ENCODE results near the gene ANGPT4. TPM values are rescaled to one million over a fixed set of nuclear protein-coding genes. Genes with fewer than 3 reads are reported as not detected.

The ANGPT4 gene
- total and polyA plus RNA-seq, 5 donors = 0.06 to 0.14 (median 0.12) TPM; not detected in 2

- DNase-seq (no peak), ATAC-seq (no peak)
- WGBS = 77% methylated on average over 2 of the region's 2 CpGs
- no peak overlapping the region for H3K4me3 ChIP-seq (ENCODE audit: low read length)
- no peak overlapping the region for H3K27ac ChIP-seq (ENCODE audit: low read length)
- H3K27me3 ChIP-seq (ENCODE audit: control insufficient read depth, insufficient read depth) = no peaks in the 10 kb centered on the region
- H3K9me3 ChIP-seq (ENCODE audit: control insufficient read depth, low read length) = no peaks in the 10 kb centered on the region
- intact Hi-C loops (cut with DNase I) = no loop called here
- no peaks in the 10 kb centered on the region for H3K4me1 ChIP-seq (ENCODE audit: control insufficient read depth, insufficient read depth, low read length)
Observed at GRCh38 chr20:871948-872347, 44.2 kb downstream of the ANGPT4 start.

- Histone ChIP-seq H3K4me1 (ENCODE audit: control insufficient read depth, insufficient read depth, low read length) (no peaks in the 10 kb centered on the region), H3K27ac (ENCODE audit: low read length) (no peak overlapping the region), H3K27me3 (ENCODE audit: control insufficient read depth, insufficient read depth) (no peaks in the 10 kb centered on the region), H3K4me3 (ENCODE audit: low read length) (no peak overlapping the region), H3K9me3 (ENCODE audit: control insufficient read depth, low read length) (no peaks in the 10 kb centered on the region)
- DNase-seq (no peak), ATAC-seq (no peak)
- intact Hi-C loops (cut with DNase I) = no loop called here
Observed at GRCh38 chr20:871436-871835, 44.7 kb downstream of the ANGPT4 start.

- no peak overlapping the region for H3K27ac ChIP-seq (ENCODE audit: low read length)
- intact Hi-C loops (cut with DNase I) = no loop called here
- ATAC-seq (no peak), DNase-seq (no peak)
- H3K4me3 ChIP-seq (ENCODE audit: low read length) = no peak overlapping the region
- H3K27me3 ChIP-seq (ENCODE audit: control insufficient read depth, insufficient read depth) = no peaks in the 10 kb centered on the region
- no peaks in the 10 kb centered on the region for H3K9me3 ChIP-seq (ENCODE audit: control insufficient read depth, low read length)
- 71% methylated on average over 3 of the region's 3 CpGs for WGBS
- H3K4me1 ChIP-seq (ENCODE audit: control insufficient read depth, insufficient read depth, low read length) = no peaks in the 10 kb centered on the region
Observed at GRCh38 chr20:870758-871157, 45.4 kb downstream of the ANGPT4 start.

GRCh38 chr20:869606-870005, 46.5 kb downstream of the ANGPT4 start:
- DNase-seq = no peak
- H3K4me1 ChIP-seq (ENCODE audit: control insufficient read depth, insufficient read depth, low read length) = no peaks in the 10 kb centered on the region
- ATAC-seq = no peak
- no peak overlapping the region for H3K27ac ChIP-seq (ENCODE audit: low read length)
- intact Hi-C loops (cut with DNase I) = no loop called here
- 53% methylated on average over 5 of the region's 5 CpGs for WGBS
- no peak overlapping the region for H3K4me3 ChIP-seq (ENCODE audit: low read length)
- H3K9me3 ChIP-seq (ENCODE audit: control insufficient read depth, low read length) = no peaks in the 10 kb centered on the region
- no peaks in the 10 kb centered on the region for H3K27me3 ChIP-seq (ENCODE audit: control insufficient read depth, insufficient read depth)

GRCh38 chr20:868279-868678, 47.9 kb downstream of the ANGPT4 start:
- DNase-seq (no peak), ATAC-seq (no peak)
- 87% methylated on average over 9 of the region's 9 CpGs for WGBS
- H3K4me3 ChIP-seq (ENCODE audit: low read length) = no peak overlapping the region
- intact Hi-C loops (cut with DNase I) = no loop called here
- H3K9me3 ChIP-seq (ENCODE audit: control insufficient read depth, low read length) = no peaks in the 10 kb centered on the region
- H3K27me3 ChIP-seq (ENCODE audit: control insufficient read depth, insufficient read depth) = no peaks in the 10 kb centered on the region
- no peak overlapping the region for H3K27ac ChIP-seq (ENCODE audit: low read length)
- no peaks in the 10 kb centered on the region for H3K4me1 ChIP-seq (ENCODE audit: control insufficient read depth, insufficient read depth, low read length)

- H3K27ac ChIP-seq (ENCODE audit: low read length) = no peak overlapping the region
- WGBS = 98% methylated on average over 1 of the region's 1 CpG
- no peak overlapping the region for H3K4me3 ChIP-seq (ENCODE audit: low read length)
- H3K9me3 ChIP-seq (ENCODE audit: control insufficient read depth, low read length) = no peaks in the 10 kb centered on the region
- no peaks in the 10 kb centered on the region for H3K27me3 ChIP-seq (ENCODE audit: control insufficient read depth, insufficient read depth)
- no peak for DNase-seq
- intact Hi-C loops (cut with DNase I) = no loop called here
- ATAC-seq = no peak
- H3K4me1 ChIP-seq (ENCODE audit: control insufficient read depth, insufficient read depth, low read length) = no peaks in the 10 kb centered on the region
Observed at GRCh38 chr20:865440-865839, 50.7 kb downstream of the ANGPT4 start.

- Histone ChIP-seq H3K27ac (ENCODE audit: low read length) (no peak overlapping the region), H3K4me3 (ENCODE audit: low read length) (no peak overlapping the region), H3K4me1 (ENCODE audit: control insufficient read depth, insufficient read depth, low read length) (no peaks in the 10 kb centered on the region), H3K27me3 (ENCODE audit: control insufficient read depth, insufficient read depth) (no peaks in the 10 kb centered on the region), H3K9me3 (ENCODE audit: control insufficient read depth, low read length) (no peaks in the 10 kb centered on the region)
- DNase-seq (no peak), ATAC-seq (no peak)
- 96% methylated on average over 2 of the region's 2 CpGs for WGBS
- intact Hi-C loops (cut with DNase I) = no loop called here
Observed at GRCh38 chr20:860891-861290, 55.2 kb downstream of the ANGPT4 start.

- DNase-seq = no peak
- H3K4me3 ChIP-seq (ENCODE audit: low read length) = no peak overlapping the region
- intact Hi-C loops (cut with DNase I) = no loop called here
- WGBS = 60% methylated on average over 3 of the region's 3 CpGs
- H3K4me1 ChIP-seq (ENCODE audit: control insufficient read depth, insufficient read depth, low read length) = no peaks in the 10 kb centered on the region
- no peaks in the 10 kb centered on the region for H3K27me3 ChIP-seq (ENCODE audit: control insufficient read depth, insufficient read depth)
- no peaks in the 10 kb centered on the region for H3K9me3 ChIP-seq (ENCODE audit: control insufficient read depth, low read length)
- H3K27ac ChIP-seq (ENCODE audit: low read length) = no peak overlapping the region
- no peak for ATAC-seq
Observed at GRCh38 chr20:859751-860231, 56.3 kb downstream of the ANGPT4 start.

- no peak for ATAC-seq
- H3K27me3 ChIP-seq (ENCODE audit: control insufficient read depth, insufficient read depth) = no peaks in the 10 kb centered on the region
- H3K4me1 ChIP-seq (ENCODE audit: control insufficient read depth, insufficient read depth, low read length) = no peaks in the 10 kb centered on the region
- 83% methylated on average over 6 of the region's 6 CpGs for WGBS
- intact Hi-C loops (cut with DNase I) = no loop called here
- no peak overlapping the region for H3K27ac ChIP-seq (ENCODE audit: low read length)
- H3K9me3 ChIP-seq (ENCODE audit: control insufficient read depth, low read length) = no peaks in the 10 kb centered on the region
- no peak for DNase-seq
- H3K4me3 ChIP-seq (ENCODE audit: low read length) = no peak overlapping the region
Observed at GRCh38 chr20:858011-858410, 58.1 kb downstream of the ANGPT4 start.

- Histone ChIP-seq H3K4me1 (ENCODE audit: control insufficient read depth, insufficient read depth, low read length) (no peaks in the 10 kb centered on the region), H3K27me3 (ENCODE audit: control insufficient read depth, insufficient read depth) (no peaks in the 10 kb centered on the region), H3K27ac (ENCODE audit: low read length) (no peak overlapping the region), H3K4me3 (ENCODE audit: low read length) (no peak overlapping the region), H3K9me3 (ENCODE audit: control insufficient read depth, low read length) (no peaks in the 10 kb centered on the region)
- intact Hi-C loops (cut with DNase I) = no loop called here
- DNase-seq (no peak), ATAC-seq (no peak)
- 66% methylated on average over 12 of the region's 12 CpGs for WGBS
Observed at GRCh38 chr20:856361-856775, 59.8 kb downstream of the ANGPT4 start.

GRCh38 chr20:855466-856360, 60.4 kb downstream of the ANGPT4 start:
- ATAC-seq (no peak), DNase-seq (no peak)
- 67% methylated on average over 11 of the region's 11 CpGs for WGBS
- H3K27me3 ChIP-seq (ENCODE audit: control insufficient read depth, insufficient read depth) = no peaks in the 10 kb centered on the region
- H3K4me3 ChIP-seq (ENCODE audit: low read length) = no peak overlapping the region
- intact Hi-C loops (cut with DNase I) = no loop called here
- no peaks in the 10 kb centered on the region for H3K9me3 ChIP-seq (ENCODE audit: control insufficient read depth, low read length)
- no peak overlapping the region for H3K27ac ChIP-seq (ENCODE audit: low read length)
- no peaks in the 10 kb centered on the region for H3K4me1 ChIP-seq (ENCODE audit: control insufficient read depth, insufficient read depth, low read length)
